ENCODE measurements around the gene RGSL1. TPM values are rescaled to one million over a fixed set of nuclear protein-coding genes. Genes with fewer than 3 reads are reported as not detected.

The RGSL1 gene
- polyA plus RNA-seq, 3 donors from 2014 or later, result not detected

DNA sequence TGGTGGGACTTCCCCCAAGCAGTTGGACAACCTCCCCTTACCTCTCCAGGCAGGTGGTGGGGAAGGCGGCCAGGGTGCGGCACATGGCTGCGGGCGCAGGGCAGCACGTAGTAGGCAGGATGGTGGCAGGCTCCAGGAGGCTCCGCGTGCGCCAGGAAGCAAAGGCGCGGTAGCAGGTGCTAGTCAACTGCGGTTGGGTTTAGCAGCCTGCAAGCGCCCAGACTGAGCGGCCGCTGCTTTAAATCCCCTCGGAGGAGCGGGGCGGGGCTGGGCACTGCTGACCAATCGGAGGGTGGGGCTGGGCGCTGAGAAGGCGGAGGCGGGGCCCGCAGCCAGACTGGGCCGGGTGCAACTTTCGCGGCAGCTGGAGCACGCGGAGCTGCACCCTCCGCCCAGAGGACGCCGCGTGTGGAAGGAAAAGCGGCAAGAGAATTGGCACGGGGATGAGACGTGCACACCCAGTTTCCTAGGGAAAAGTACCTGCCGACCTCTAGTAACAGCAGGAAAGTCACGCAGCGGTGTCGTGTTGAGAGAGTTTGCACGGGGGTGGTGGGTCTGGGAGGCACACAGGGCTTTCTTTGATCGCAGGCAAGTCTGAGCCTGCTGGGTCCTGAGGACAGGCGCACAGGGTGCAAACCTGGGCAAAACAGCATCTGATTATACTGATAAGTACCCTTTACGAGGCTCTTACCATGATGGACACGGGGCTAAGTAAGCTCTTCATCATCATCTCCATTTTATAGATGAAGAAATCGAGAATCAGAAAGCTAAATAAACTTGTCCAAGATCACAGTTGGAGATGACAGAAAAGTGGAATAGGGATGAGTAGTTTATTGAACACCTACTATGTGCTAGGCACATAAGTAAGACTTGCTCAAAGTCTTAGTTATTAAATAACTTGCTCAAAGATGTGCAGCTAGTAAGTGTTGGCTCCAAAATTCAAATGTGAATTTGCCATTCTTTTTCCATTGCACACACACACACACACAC lies 154.5 kb downstream of the RGSL1 start, which contains the start of gene RGS16:
RGS16 (minus strand) TSS at position 215 of the 990 bp plus-strand sequence; CDS start at position 85, 130 bp downstream.
- peak; percentile 86 to 87 (median 87) for DNase-seq
- H3K36me3 Mint-ChIP-seq, result no peaks in the 10 kb centered on the region
- peak within 1 kb of the TSS in 4 of 6 donors; percentile 58 to 82 (median 74) for H3K27ac Mint-ChIP-seq
- H3K4me3 Mint-ChIP-seq, result peak within 1 kb of the TSS; percentile 74 to 83 (median 80)
- H3K4me1 Mint-ChIP-seq, result peaks cover 14 to 19% of the 10 kb centered on the region in 2 donors
- H3K27me3 Mint-ChIP-seq (ENCODE audit: low read depth in 3 of 3), result peaks cover 14 to 24% (median 23%) of the 10 kb centered on the region in 3 donors
- H3K9me3 Mint-ChIP-seq, result no peaks in the 10 kb centered on the region

DNA sequence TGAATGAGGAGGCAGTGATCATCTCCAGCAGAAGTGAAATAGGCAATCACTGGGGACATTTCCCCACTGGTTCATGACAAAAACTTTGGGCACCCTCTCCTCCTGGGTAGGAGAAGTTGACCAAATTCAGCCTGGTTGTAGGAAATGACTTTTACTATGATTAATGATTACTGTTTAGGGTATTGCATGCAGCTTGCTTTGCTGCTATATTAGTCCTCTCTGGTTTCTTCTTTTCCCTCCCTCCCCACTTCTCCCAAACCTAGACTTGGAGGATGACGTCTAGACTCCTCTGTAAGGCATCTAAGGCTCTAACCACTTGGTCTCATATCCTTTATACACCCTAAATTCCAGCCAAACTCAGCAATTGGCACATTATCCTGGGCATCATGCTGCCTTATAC lies 157.6 kb downstream of the RGSL1 start:
- no peaks in the 10 kb centered on the region for H3K9me3 Mint-ChIP-seq

DNA sequence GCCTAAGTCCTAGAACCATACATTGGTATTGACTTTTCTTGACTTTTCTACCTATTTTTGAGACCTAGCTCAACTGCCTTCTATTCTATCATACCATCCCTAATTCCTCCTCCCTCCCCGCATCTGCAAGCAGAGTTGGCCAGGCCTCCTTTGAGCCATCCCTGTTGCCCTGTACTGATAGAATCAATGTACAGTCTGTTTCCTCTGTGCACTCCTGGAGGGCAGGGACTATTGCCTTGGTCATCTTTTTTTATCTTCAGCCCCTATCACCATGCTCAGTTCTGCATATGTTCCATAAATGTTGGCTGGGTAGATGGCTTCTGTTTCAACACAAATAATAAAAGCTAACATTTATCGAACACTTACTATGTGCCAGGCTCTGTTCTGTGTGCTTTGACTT lies 158.3 kb downstream of the RGSL1 start:
- H3K27ac Mint-ChIP-seq, result no peak overlapping the region
- no peak for DNase-seq
- peaks cover 0 to 5% (median 0%) of the 10 kb centered on the region in 3 donors for H3K36me3 Mint-ChIP-seq
- H3K27me3 Mint-ChIP-seq (ENCODE audit: low read depth in 3 of 3), result peaks cover 15 to 37% (median 27%) of the 10 kb centered on the region in 3 donors
- H3K9me3 Mint-ChIP-seq, result no peaks in the 10 kb centered on the region
- no peak overlapping the region for H3K4me3 Mint-ChIP-seq
- peaks cover 14 to 16% of the 10 kb centered on the region in 2 donors for H3K4me1 Mint-ChIP-seq

More for the DNA sequence above, 157.6 kb downstream of the RGSL1 start:
- H3K36me3 Mint-ChIP-seq, result peaks cover 0 to 2% (median 0%) of the 10 kb centered on the region in 3 donors
- H3K27me3 Mint-ChIP-seq (ENCODE audit: low read depth in 3 of 3), result peaks cover 15 to 35% (median 29%) of the 10 kb centered on the region in 3 donors
- H3K4me3 Mint-ChIP-seq, result no peak overlapping the region
- H3K27ac Mint-ChIP-seq, result no peak overlapping the region
- DNase-seq, result no peak
- peaks cover 14 to 19% of the 10 kb centered on the region in 2 donors for H3K4me1 Mint-ChIP-seq

DNA sequence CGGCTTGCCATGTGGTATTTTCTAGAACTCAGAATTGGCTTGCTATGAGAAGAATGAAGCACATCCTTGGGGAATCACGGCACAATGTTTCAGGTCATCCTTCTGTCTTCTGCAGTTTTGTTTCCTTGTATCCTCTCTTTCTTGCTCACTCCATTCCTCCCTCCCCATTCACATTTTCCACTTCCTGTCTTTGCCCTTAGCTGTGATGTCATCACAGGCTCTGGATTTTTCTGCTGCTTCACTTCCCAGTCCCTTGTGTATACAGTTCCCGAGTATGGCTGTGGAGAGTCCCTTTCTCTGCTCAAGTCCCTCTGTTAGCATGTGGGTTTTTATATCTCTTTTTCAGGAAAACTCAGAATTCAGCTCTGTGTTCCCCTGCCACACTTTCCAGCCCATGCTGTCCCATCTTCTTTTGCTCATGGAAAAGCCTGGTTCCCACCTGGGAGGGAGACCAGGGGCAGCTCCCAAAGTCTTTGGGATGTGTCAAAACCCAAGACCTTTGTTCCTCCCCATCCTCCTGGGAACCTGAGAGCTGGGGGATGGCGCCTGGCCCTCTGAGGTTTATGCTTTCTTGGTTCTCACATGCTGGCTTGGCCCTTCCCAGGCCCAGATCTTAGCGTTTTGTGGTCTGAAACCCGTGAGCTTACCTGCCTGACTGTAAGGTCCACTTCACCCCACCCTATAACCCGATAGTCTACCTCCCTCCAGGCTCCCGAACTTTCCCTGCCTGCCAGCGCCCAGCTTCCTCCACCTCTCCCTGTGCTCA lies 159.1 kb downstream of the RGSL1 start:
- H3K9me3 Mint-ChIP-seq, result no peaks in the 10 kb centered on the region
- H3K4me3 Mint-ChIP-seq, result no peak overlapping the region
- H3K27me3 Mint-ChIP-seq (ENCODE audit: low read depth in 3 of 3), result peaks cover 20 to 45% (median 30%) of the 10 kb centered on the region in 3 donors
- peaks cover 12 to 16% of the 10 kb centered on the region in 2 donors for H3K4me1 Mint-ChIP-seq
- H3K36me3 Mint-ChIP-seq, result peaks cover 0 to 5% (median 0%) of the 10 kb centered on the region in 3 donors
- H3K27ac Mint-ChIP-seq, result no peak overlapping the region
- no peak for DNase-seq

Other genes starting within 250 kb of the RGSL1 start
- 100 to 1,000 TPM in 2 of 3 donors, 10 to 100 TPM in 1; 73.3 to 127 (median 115) TPM for gene GLUL, start 58.4 kb upstream of the RGSL1 start, polyA plus RNA-seq
- under 1 TPM in 1 of 3 donors, not detected in 2; 0.09 TPM for gene TEDDM1, start 49.5 kb upstream of the RGSL1 start, polyA plus RNA-seq
- gene RNASEL, start 139.1 kb downstream of the RGSL1 start, polyA plus RNA-seq, result 1 to 10 TPM; 2.0 to 5.7 (median 2.8) TPM
- gene RGS16, start 154.2 kb downstream of the RGSL1 start, polyA plus RNA-seq, result under 1 TPM; 0.21 to 0.50 (median 0.48) TPM
- not detected for gene RGS8, start 234.4 kb downstream of the RGSL1 start, polyA plus RNA-seq

All from immature natural killer cell (primary cell).